ENCODE measurements around the gene SYNPR.

GRCh38 chr3:63513791-63514190, 235.7 kb downstream of the SYNPR start:
- TF ChIP-seq CTCF (IDR thresholded peaks at IDR 0.05; ENCODE audit: low read length) = no peak
- no peak for TF ChIP-seq EZH2 (optimal IDR thresholded peaks at IDR 0.05; ENCODE audit: low read depth, low read length)
- TF ChIP-seq EZH2phosphoT487 (IDR thresholded peaks at IDR 0.05; ENCODE audit: low read length) = no peak

All from MM.1S (cell line).